HG03460 (cell line): Measurements from ENCODE around the gene R3HDM2.

Experiments used
- ATAC-seq: cut with Tn5 transposase; IDR thresholded peaks from one replicate; pipeline ENCODE4 v1.9.1; 2021; ENCODE audit not compliant: unreplicated experiment

Gene R3HDM2

GRCh38 chr12:57467212-57467874, 36.5 kb upstream of the R3HDM2 start:
- ATAC-seq = no peak

- ATAC-seq = no peak
These were observed 35.1 kb upstream of the R3HDM2 start for GRCh38 chr12:57465747-57466505.

- ATAC-seq = no peak
These were observed 34.3 kb upstream of the R3HDM2 start for GRCh38 chr12:57465030-57465746.

GRCh38 chr12:57464569-57464968, 33.7 kb upstream of the R3HDM2 start:
- no peak for ATAC-seq

GRCh38 chr12:57462912-57463253, 32.0 kb upstream of the R3HDM2 start:
- no peak for ATAC-seq

GRCh38 chr12:57462251-57462911, 31.5 kb upstream of the R3HDM2 start:
- peak; percentile 63 for ATAC-seq

- ATAC-seq = no peak
These were observed 31.0 kb upstream of the R3HDM2 start for GRCh38 chr12:57461917-57462250.

DNA sequence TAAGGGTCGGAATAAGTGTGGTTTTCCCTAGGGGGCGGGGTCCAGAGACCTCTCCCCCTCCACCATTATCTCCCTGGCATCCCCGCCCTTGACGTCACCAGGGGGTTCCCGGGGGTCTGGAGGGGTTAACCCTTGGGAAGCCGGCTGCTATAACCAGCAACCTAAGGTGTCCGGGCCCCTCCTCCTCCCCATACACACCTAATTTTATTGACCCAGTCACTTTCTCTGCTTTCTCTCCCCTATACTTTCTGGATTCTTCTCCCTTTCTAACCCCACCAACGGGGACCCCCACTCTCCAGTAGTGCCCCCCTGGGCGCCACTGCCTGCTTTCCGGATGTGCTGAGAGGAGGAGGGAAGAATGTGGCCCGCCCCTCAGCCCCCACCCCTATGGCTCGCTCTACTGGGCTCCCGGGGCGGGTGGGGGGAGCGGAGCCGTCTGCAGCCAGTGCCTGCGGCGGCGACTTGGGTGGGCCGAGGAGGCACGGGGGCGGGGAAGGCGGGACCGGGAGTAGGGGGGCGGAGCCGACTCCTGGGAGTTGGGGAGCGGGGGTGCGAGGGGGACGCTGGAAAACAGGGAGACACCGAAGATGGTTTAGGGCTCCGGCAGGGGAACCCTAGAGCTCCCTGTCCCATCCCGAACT, 30.6 kb upstream of the R3HDM2 start:
- ATAC-seq = no peak

GRCh38 chr12:57460841-57461275, 30.0 kb upstream of the R3HDM2 start:
- no peak for ATAC-seq

DNA sequence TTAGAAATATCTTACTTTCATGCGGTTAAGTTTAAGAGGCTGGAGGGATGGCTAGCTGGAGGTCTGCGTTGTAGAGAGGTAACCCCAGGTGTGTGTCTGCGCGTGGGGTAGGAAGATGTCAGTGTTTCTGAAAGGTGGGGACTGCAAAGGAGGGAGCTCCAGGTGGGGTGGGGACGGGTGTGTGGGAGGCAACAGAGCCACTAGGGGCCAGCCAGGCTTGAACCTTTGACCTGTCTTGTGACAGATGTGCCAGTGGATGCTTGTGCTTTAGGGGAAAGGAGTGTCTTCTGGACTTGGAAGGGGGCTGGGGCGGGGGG, 29.6 kb upstream of the R3HDM2 start:
- ATAC-seq = no peak

DNA sequence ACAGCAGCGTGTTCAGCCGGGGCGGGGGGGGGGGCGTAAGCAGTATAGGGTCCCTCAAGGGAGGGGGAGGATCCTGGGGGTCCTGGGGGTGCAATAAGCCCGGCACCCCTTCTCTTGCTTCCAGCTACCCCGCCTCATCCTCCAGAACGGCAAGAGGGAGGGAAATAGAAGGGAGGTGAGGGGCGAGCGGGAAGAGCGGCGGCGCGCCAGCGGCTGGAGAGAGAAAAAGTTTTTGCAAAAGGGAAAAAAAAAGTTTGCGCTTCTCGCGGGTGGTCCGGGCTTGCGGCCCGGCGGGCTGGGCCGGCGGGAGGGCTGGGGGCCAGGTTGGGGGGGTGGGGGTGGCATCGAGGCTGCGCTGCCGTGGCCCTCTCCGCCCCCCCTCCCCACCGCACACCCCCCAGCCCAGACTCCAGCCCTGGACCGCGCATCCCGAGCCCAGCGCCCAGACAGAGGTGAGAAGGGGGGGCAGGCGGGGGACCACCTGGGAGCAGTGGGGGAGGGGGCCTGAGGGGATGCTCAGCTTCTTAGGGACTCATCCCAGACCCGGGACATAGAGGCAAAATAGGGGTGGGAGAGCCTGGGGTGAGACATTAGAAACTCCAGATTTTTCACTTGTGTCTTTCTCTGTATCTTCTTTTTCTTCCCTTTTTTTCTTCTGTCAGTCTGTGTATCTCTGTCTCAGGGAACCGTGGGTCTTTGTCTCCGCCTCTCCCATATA, 29.1 kb upstream of the R3HDM2 start, which contains the start of gene GLI1:
TSS of gene GLI1 (plus strand) at position 36 of the 718 bp plus-strand sequence. CDS start 3,907 bp downstream, outside the sequence.
- ATAC-seq = no peak

GRCh38 chr12:57459055-57459749, 28.4 kb upstream of the R3HDM2 start:
- peak; percentile 55 for ATAC-seq

DNA sequence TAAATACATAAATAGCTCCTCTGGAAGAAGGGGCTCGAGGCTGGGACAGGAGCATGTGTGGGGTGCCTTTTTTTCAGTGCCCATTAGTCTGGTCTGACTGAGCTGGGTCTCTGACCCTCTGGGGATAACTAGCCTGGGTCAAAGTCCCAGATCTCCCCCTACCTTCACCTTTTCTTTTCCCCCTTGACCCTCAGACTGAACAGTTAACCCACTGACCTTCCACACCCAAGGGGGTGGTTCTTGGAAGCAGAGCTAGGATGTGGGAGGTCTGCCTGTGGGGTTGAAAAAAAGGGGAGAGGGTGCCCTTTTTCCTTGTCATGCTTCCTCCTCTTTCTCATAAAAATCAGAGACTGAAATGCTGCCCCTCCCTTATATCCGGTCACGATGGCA, 27.8 kb upstream of the R3HDM2 start:
- no peak for ATAC-seq

GRCh38 chr12:57456737-57457490, 26.1 kb upstream of the R3HDM2 start:
- ATAC-seq = no peak

GRCh38 chr12:57456145-57456700, 25.4 kb upstream of the R3HDM2 start:
- ATAC-seq = no peak

GRCh38 chr12:57455374-57456144, 24.7 kb upstream of the R3HDM2 start:
- no peak for ATAC-seq

DNA sequence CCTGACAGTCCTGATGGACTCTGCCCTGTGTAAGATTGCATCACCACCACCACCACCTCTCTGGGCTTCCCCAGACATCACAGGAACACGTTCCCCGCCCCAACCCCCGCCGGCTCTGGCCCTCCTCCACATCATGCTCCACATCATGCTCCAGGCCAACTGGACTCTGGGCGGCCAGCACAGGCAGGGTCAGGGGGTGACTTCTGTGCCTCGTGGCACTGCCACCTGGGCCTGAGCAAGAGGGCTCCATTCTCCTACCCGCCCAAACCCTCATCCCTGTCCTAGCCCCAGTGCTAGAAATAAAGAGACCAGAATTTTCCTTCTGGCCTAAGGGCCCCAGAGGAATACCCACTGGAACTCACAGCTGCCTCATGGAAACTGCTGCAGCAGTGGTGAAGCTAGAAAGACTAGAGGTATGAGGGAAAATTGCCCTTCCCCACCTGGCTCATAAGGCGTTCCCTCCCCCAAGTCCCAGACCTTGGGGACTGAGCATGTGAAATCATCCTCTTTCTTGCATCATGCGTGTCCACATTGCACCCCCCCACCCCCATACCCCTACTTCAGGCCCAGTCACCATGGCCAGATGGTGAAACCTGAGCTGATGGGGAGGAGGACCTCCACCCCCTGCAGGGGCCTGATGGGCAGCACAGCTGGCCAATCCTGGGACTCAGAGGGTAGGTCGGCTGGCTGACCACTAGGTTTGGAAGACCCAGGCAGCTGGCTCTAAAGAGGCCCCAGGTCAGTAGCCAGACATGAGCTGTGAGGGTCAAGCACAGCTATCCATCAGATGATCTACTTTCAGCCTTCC, 23.9 kb upstream of the R3HDM2 start, which contains the start of gene INHBE:
TSS of gene INHBE (plus strand) at position 742 of the 808 bp plus-strand sequence. CDS start 230 bp downstream, outside the sequence.
- ATAC-seq = no peak
